Measurements from ENCODE around the gene KLF11. TPM values are rescaled to one million over a fixed set of nuclear protein-coding genes. Genes with fewer than 3 reads are reported as not detected.

The KLF11 gene
- total RNA-seq, 1 donor from 2014 or later: 30.4 TPM

- intact Hi-C loops (cut with DNase I): no loop called here
- no peak overlapping the region for H3K27ac ChIP-seq
- no peak for DNase-seq (ENCODE audit: extremely low spot score in 2 of 2)
- no peak overlapping the region for H3K4me3 ChIP-seq
- no peaks in the 10 kb centered on the region for H3K9me3 ChIP-seq
- TF ChIP-seq CTCF (IDR thresholded peaks at IDR 0.05) (no peak), POLR2A (IDR thresholded peaks at IDR 0.05) (no peak), POLR2AphosphoS5 (IDR thresholded peaks at IDR 0.05; ENCODE audit: insufficient read depth in 1 of 2, low read depth in 1 of 2) (no peak)
- no peaks in the 10 kb centered on the region for H3K27me3 ChIP-seq
- no peaks in the 10 kb centered on the region for H3K36me3 ChIP-seq
- H3K4me1 ChIP-seq: peaks cover 5% of the 10 kb centered on the region
Observed at GRCh38 chr2:9998916-9999654, 44.3 kb upstream of the KLF11 start.

GRCh38 chr2:9999693-10000092 lies 43.7 kb upstream of the KLF11 start:
- no peak for DNase-seq (ENCODE audit: extremely low spot score in 2 of 2)
- no peaks in the 10 kb centered on the region for H3K9me3 ChIP-seq
- H3K27me3 ChIP-seq: no peaks in the 10 kb centered on the region
- no peaks in the 10 kb centered on the region for H3K36me3 ChIP-seq
- no peak overlapping the region for H3K4me3 ChIP-seq
- intact Hi-C loops (cut with DNase I): no loop called here
- peaks cover 7% of the 10 kb centered on the region for H3K4me1 ChIP-seq
- no peak overlapping the region for H3K27ac ChIP-seq
- TF ChIP-seq POLR2A (IDR thresholded peaks at IDR 0.05) (no peak), CTCF (IDR thresholded peaks at IDR 0.05) (no peak), POLR2AphosphoS5 (IDR thresholded peaks at IDR 0.05; ENCODE audit: insufficient read depth in 1 of 2, low read depth in 1 of 2) (no peak)

- H3K4me1 ChIP-seq: peaks cover 7% of the 10 kb centered on the region
- no peaks in the 10 kb centered on the region for H3K9me3 ChIP-seq
- intact Hi-C loops (cut with DNase I): no loop called here
- H3K4me3 ChIP-seq: no peak overlapping the region
- H3K27me3 ChIP-seq: no peaks in the 10 kb centered on the region
- H3K36me3 ChIP-seq: no peaks in the 10 kb centered on the region
- no peak for DNase-seq (ENCODE audit: extremely low spot score in 2 of 2)
- TF ChIP-seq CTCF (IDR thresholded peaks at IDR 0.05) (no peak), POLR2AphosphoS5 (IDR thresholded peaks at IDR 0.05; ENCODE audit: insufficient read depth in 1 of 2, low read depth in 1 of 2) (no peak), POLR2A (IDR thresholded peaks at IDR 0.05) (no peak)
- H3K27ac ChIP-seq: no peak overlapping the region
Observed at GRCh38 chr2:10000541-10000940, 42.8 kb upstream of the KLF11 start.

- no peak for DNase-seq (ENCODE audit: extremely low spot score in 2 of 2)
- no peak for TF ChIP-seq POLR2AphosphoS5 (IDR thresholded peaks at IDR 0.05; ENCODE audit: insufficient read depth in 1 of 2, low read depth in 1 of 2)
- no peak for TF ChIP-seq CTCF (IDR thresholded peaks at IDR 0.05)
- TF ChIP-seq POLR2A (IDR thresholded peaks at IDR 0.05): no peak
- no peaks in the 10 kb centered on the region for H3K27me3 ChIP-seq
- H3K4me1 ChIP-seq: peaks cover 10% of the 10 kb centered on the region
- intact Hi-C loops (cut with DNase I): no loop called here
- no peaks in the 10 kb centered on the region for H3K36me3 ChIP-seq
- no peak overlapping the region for H3K27ac ChIP-seq
- H3K4me3 ChIP-seq: no peak overlapping the region
- no peaks in the 10 kb centered on the region for H3K9me3 ChIP-seq
Observed at GRCh38 chr2:10001586-10001985, 41.8 kb upstream of the KLF11 start.

GRCh38 chr2:10002109-10002508 lies 41.2 kb upstream of the KLF11 start:
- TF ChIP-seq CTCF (IDR thresholded peaks at IDR 0.05): no peak
- no peak overlapping the region for H3K27ac ChIP-seq
- H3K4me1 ChIP-seq: peaks cover 15% of the 10 kb centered on the region
- H3K27me3 ChIP-seq: no peaks in the 10 kb centered on the region
- intact Hi-C loops (cut with DNase I): no loop called here
- no peaks in the 10 kb centered on the region for H3K9me3 ChIP-seq
- H3K36me3 ChIP-seq: no peaks in the 10 kb centered on the region
- DNase-seq (ENCODE audit: extremely low spot score in 2 of 2): no peak
- no peak overlapping the region for H3K4me3 ChIP-seq

Measured in vagina (tissue), 2 donors.